SK-N-SH treated with all-trans-retinoic acid at 6 μM for 48 hours (cell line): ENCODE results near the gene TEKT4.
A peak's percentile ranks its signal among the peaks of the same experiment; 100 is the strongest.

ENCODE experiments used
- ATAC-seq: fragments of 200-7000 bp; cut with Tn5 transposase; 3 replicates; pipeline ENCODE4 v1.9.1; 2020; ENCODE audit warnings: mild to moderate bottlenecking, moderate library complexity
- ARNTL ChIP-seq: fragments of 450-650 bp; formaldehyde crosslinking; IDR thresholded peaks from 2 replicates; pipeline ENCODE4 v1.5.0; 2020; ENCODE audit warnings: low read depth, mild to moderate bottlenecking, moderate library complexity, borderline replicate concordance
- BACH2 ChIP-seq: fragments of 250-450 bp; sonication (Bioruptor Pico); IDR thresholded peaks from 2 replicates; pipeline ENCODE4 v1.9.0; 2021; ENCODE audit warnings: mild to moderate bottlenecking, borderline replicate concordance
- CSDC2 ChIP-seq: fragments of 250-450 bp; sonication (Bioruptor Pico); IDR thresholded peaks from 2 replicates; pipeline ENCODE4 v1.5.0; 2020; ENCODE audit warnings: mild to moderate bottlenecking, moderate library complexity
- CSRNP3 ChIP-seq: fragments of 250-450 bp; sonication (Bioruptor Pico); IDR thresholded peaks from 2 replicates; pipeline ENCODE4 v1.5.1; 2021; ENCODE audit warnings: mild to moderate bottlenecking, moderate library complexity
- ESRRG ChIP-seq: fragments of 250-450 bp; sonication (Bioruptor Pico); IDR thresholded peaks from 2 replicates; pipeline ENCODE4 v1.6.1; 2021; ENCODE audit warnings: mild to moderate bottlenecking
- GLIS3 ChIP-seq: fragments of 250-450 bp; sonication (Bioruptor Pico); IDR thresholded peaks from 2 replicates; pipeline ENCODE4 v1.5.0; 2020; ENCODE audit warnings: mild to moderate bottlenecking, moderate library complexity
- ISL1 ChIP-seq: fragments of 250-450 bp; sonication (Bioruptor Pico); IDR thresholded peaks from 2 replicates; pipeline ENCODE4 v2.1.2; 2022; ENCODE audit warnings: mild to moderate bottlenecking, moderate library complexity
- OSR1 ChIP-seq: fragments of 250-450 bp; sonication (Bioruptor Pico); IDR thresholded peaks from 2 replicates; pipeline ENCODE4 v1.8.0; 2022; ENCODE audit warnings: moderate library complexity, mild to moderate bottlenecking, inconsistent platforms
- PPARA ChIP-seq: fragments of 250-450 bp; sonication (Bioruptor Pico); IDR thresholded peaks from 2 replicates; pipeline ENCODE4 v1.5.0; 2020; ENCODE audit warnings: mild to moderate bottlenecking, borderline replicate concordance
- RARB ChIP-seq: fragments of 250-450 bp; sonication (Bioruptor Pico); IDR thresholded peaks from 2 replicates; pipeline ENCODE4 v1.8.0; 2021; ENCODE audit warnings: mild to moderate bottlenecking, moderate library complexity
- SNAI2 ChIP-seq: fragments of 250-450 bp; sonication (Bioruptor Pico); IDR thresholded peaks from 2 replicates; pipeline ENCODE4 v1.5.0; 2020; ENCODE audit warnings: mild to moderate bottlenecking, moderate library complexity
- TCF4 ChIP-seq: fragments of 250-450 bp; sonication (Bioruptor Pico); IDR thresholded peaks from 2 replicates; pipeline ENCODE4 v1.8.0; 2021; ENCODE audit warnings: mild to moderate bottlenecking, moderate library complexity, borderline replicate concordance
- TOX ChIP-seq: fragments of 250-450 bp; sonication (Bioruptor Pico); IDR thresholded peaks from 2 replicates; pipeline ENCODE4 v1.8.0; 2021; ENCODE audit warnings: mild to moderate bottlenecking, moderate library complexity, borderline replicate concordance
- ZC3H10 ChIP-seq: fragments of 250-450 bp; sonication (Bioruptor Pico); IDR thresholded peaks from 2 replicates; pipeline ENCODE4 v1.5.1; 2021; ENCODE audit warnings: mild to moderate bottlenecking, moderate library complexity
- ZFP30 ChIP-seq: fragments of 450-650 bp; formaldehyde crosslinking; IDR thresholded peaks from 2 replicates; pipeline ENCODE4 v1.5.0; 2022; ENCODE audit warnings: mild to moderate bottlenecking, moderate library complexity
- ZNF565 ChIP-seq: fragments of 450-650 bp; formaldehyde crosslinking; conservative IDR thresholded peaks from 2 replicates; pipeline ENCODE4 v1.5.0; 2020; ENCODE audit warnings: low read depth, mild to moderate bottlenecking, moderate library complexity
- ZNF70 ChIP-seq: fragments of 450-650 bp; formaldehyde crosslinking; IDR thresholded peaks from 2 replicates; pipeline ENCODE4 v1.5.0; 2020; ENCODE audit warnings: mild to moderate bottlenecking, moderate library complexity
- ZNF8 ChIP-seq: fragments of 450-650 bp; formaldehyde crosslinking; IDR thresholded peaks from 2 replicates; pipeline ENCODE4 v1.5.0; 2020; ENCODE audit warnings: mild to moderate bottlenecking, moderate library complexity
- TF ChIP-seq, protein P1 (sequence below): fragments of 250-450 bp; sonication (Bioruptor Pico); IDR thresholded peaks from 2 replicates; pipeline ENCODE4 v1.5.0; 2020; ENCODE audit warnings: mild to moderate bottlenecking, moderate library complexity
- TF ChIP-seq, protein P2 (sequence below): fragments of 250-450 bp; sonication (Bioruptor Pico); IDR thresholded peaks from 2 replicates; pipeline ENCODE4 v1.5.1; 2020; ENCODE audit warnings: low read depth, mild to moderate bottlenecking, moderate library complexity
- TF ChIP-seq, protein P3 (sequence below): fragments of 250-450 bp; sonication (Bioruptor Pico); IDR thresholded peaks from 2 replicates; pipeline ENCODE4 v1.8.0; 2020; ENCODE audit warnings: mild to moderate bottlenecking, moderate library complexity, borderline replicate concordance

Gene TEKT4

GRCh38 chr2:94870440-94871225 lies 597 bp upstream of the TEKT4 start (continued):
- TF ChIP-seq, protein P1, sequence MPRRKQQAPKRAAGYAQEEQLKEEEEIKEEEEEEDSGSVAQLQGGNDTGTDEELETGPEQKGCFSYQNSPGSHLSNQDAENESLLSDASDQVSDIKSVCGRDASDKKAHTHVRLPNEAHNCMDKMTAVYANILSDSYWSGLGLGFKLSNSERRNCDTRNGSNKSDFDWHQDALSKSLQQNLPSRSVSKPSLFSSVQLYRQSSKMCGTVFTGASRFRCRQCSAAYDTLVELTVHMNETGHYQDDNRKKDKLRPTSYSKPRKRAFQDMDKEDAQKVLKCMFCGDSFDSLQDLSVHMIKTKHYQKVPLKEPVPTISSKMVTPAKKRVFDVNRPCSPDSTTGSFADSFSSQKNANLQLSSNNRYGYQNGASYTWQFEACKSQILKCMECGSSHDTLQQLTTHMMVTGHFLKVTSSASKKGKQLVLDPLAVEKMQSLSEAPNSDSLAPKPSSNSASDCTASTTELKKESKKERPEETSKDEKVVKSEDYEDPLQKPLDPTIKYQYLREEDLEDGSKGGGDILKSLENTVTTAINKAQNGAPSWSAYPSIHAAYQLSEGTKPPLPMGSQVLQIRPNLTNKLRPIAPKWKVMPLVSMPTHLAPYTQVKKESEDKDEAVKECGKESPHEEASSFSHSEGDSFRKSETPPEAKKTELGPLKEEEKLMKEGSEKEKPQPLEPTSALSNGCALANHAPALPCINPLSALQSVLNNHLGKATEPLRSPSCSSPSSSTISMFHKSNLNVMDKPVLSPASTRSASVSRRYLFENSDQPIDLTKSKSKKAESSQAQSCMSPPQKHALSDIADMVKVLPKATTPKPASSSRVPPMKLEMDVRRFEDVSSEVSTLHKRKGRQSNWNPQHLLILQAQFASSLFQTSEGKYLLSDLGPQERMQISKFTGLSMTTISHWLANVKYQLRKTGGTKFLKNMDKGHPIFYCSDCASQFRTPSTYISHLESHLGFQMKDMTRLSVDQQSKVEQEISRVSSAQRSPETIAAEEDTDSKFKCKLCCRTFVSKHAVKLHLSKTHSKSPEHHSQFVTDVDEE (CRISPR knock-in tag), result no peak
- TF ChIP-seq GLIS3 (CRISPR knock-in tag) (no peak), SNAI2 (CRISPR knock-in tag) (no peak), CSDC2 (CRISPR knock-in tag) (no peak), PPARA (CRISPR knock-in tag) (no peak), ZC3H10 (CRISPR knock-in tag) (no peak)
- TF ChIP-seq, protein P2, sequence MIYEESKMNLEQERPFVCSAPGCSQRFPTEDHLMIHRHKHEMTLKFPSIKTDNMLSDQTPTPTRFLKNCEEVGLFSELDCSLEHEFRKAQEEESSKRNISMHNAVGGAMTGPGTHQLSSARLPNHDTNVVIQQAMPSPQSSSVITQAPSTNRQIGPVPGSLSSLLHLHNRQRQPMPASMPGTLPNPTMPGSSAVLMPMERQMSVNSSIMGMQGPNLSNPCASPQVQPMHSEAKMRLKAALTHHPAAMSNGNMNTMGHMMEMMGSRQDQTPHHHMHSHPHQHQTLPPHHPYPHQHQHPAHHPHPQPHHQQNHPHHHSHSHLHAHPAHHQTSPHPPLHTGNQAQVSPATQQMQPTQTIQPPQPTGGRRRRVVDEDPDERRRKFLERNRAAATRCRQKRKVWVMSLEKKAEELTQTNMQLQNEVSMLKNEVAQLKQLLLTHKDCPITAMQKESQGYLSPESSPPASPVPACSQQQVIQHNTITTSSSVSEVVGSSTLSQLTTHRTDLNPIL, result no peak
- TF ChIP-seq, protein P3, sequence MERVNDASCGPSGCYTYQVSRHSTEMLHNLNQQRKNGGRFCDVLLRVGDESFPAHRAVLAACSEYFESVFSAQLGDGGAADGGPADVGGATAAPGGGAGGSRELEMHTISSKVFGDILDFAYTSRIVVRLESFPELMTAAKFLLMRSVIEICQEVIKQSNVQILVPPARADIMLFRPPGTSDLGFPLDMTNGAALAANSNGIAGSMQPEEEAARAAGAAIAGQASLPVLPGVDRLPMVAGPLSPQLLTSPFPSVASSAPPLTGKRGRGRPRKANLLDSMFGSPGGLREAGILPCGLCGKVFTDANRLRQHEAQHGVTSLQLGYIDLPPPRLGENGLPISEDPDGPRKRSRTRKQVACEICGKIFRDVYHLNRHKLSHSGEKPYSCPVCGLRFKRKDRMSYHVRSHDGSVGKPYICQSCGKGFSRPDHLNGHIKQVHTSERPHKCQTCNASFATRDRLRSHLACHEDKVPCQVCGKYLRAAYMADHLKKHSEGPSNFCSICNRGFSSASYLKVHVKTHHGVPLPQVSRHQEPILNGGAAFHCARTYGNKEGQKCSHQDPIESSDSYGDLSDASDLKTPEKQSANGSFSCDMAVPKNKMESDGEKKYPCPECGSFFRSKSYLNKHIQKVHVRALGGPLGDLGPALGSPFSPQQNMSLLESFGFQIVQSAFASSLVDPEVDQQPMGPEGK, result no peak

DNA sequence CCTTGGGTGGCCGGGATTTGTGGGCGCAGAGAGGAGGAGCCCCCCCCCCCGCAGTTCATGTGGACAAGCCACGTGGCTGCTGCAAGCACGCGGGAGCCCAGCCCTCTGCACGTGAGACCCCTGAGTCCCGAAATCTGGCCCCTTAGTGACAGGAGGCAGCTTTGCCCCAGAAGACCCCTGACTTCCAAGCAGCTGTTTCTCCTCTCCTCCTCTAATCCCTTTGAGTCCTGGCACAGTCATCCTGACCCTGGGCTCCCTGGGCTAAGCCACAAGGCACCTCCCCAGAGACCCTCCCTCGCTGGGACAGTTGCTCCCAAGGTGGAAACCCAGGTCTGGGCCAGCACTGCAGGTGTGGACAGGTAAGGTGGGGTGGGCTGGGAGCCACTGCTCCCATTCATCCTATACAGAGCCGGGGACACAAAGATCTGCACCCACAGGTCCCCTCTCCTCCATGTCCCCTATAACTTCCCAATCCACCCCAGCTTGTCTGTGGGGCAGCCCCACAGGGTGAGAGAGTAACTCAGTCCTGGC lies 923 bp downstream of the TEKT4 start:
- no peak for ATAC-seq
- TF ChIP-seq ZNF8 (CRISPR knock-in tag) (no peak), ZC3H10 (CRISPR knock-in tag) (no peak), ZNF565 (CRISPR knock-in tag) (no peak), ESRRG (no peak)

- ATAC-seq, result no peak
- TF ChIP-seq ARNTL (CRISPR knock-in tag) (no peak), SNAI2 (CRISPR knock-in tag) (no peak), ZNF70 (CRISPR knock-in tag) (no peak)
- TF ChIP-seq, protein P3, result no peak
These were observed 1.6 kb downstream of the TEKT4 start for GRCh38 chr2:94872676-94873361.

- ATAC-seq, result peak; percentile 25
These were observed 2.4 kb downstream of the TEKT4 start for GRCh38 chr2:94873362-94874276.

More at GRCh38 chr2:94873362-94874276, 2.4 kb downstream of the TEKT4 start:
- TF ChIP-seq RARB (CRISPR knock-in tag) (no peak), CSRNP3 (CRISPR knock-in tag) (no peak), ZFP30 (no peak), ZNF565 (CRISPR knock-in tag) (no peak), SNAI2 (CRISPR knock-in tag) (no peak), ZNF8 (CRISPR knock-in tag) (no peak), TCF4 (CRISPR knock-in tag) (no peak), TOX (CRISPR knock-in tag) (no peak), GLIS3 (CRISPR knock-in tag) (no peak), ARNTL (CRISPR knock-in tag) (no peak), ISL1 (CRISPR knock-in tag) (no peak), ESRRG (no peak), OSR1 (CRISPR knock-in tag) (no peak), PPARA (CRISPR knock-in tag) (no peak), ZNF70 (CRISPR knock-in tag) (no peak), BACH2 (CRISPR knock-in tag) (no peak)
- TF ChIP-seq, protein P3, result no peak
- TF ChIP-seq, all 23 proteins: peak for 0
